Spleen (tissue), 11 donors: ENCODE data around the gene TUBB1. TPM values are rescaled to one million over a fixed set of nuclear protein-coding genes. Genes with fewer than 3 reads are reported as not detected.

Experiments
- DNase-seq: peaks from one replicate; pipeline ENCODE4 v3.0.0-alpha.2; 2020
- H3K27ac ChIP-seq, 8 donors: fragments of 200-600 bp; sonication (generic) in 7 of 8; 1 replicate in 4 of 8; 2 replicates in 4 of 8; pipeline versions ENCODE4 v1.5.0 to v1.8.0; 2016 to 2021; ENCODE audit warnings: inconsistent platforms in 4 of 8, mild to moderate bottlenecking in 4 of 8, moderate library complexity in 1 of 8
- H3K27me3 ChIP-seq, 7 donors: fragments of 200-600 bp; sonication (generic) in 6 of 7; replicated peaks in 1 of 7; 1 replicate in 4 of 7; 2 replicates in 3 of 7; pipeline versions ENCODE4 v1.5.0 to v1.8.0; 2016 to 2021; ENCODE audit warnings: inconsistent platforms in 3 of 7, mild to moderate bottlenecking in 1 of 7
- H3K36me3 ChIP-seq, 6 donors: fragments of 200-600 bp; sonication (generic) in 5 of 6; 1 replicate in 4 of 6; 2 replicates in 2 of 6; pipeline versions ENCODE4 v1.5.0 to v1.8.0; 2016 to 2021; ENCODE audit warnings: inconsistent platforms in 2 of 6
- H3K4me1 ChIP-seq, 6 donors: fragments of 200-600 bp; sonication (generic) in 5 of 6; 1 replicate in 3 of 6; 2 replicates in 3 of 6; pipeline versions ENCODE4 v1.5.0 to v1.8.0; 2016 to 2021; ENCODE audit warnings: inconsistent platforms in 3 of 6
- H3K4me3 ChIP-seq, 8 donors: fragments of 200-600 bp; sonication (generic) in 7 of 8; 1 replicate in 4 of 8; 2 replicates in 4 of 8; pipeline versions ENCODE4 v1.5.0 to v1.8.0; 2016 to 2021; ENCODE audit warnings: inconsistent platforms in 4 of 8, mild to moderate bottlenecking in 4 of 8, moderate library complexity in 2 of 8
- H3K9me3 ChIP-seq, 8 donors: fragments of 200-600 bp; sonication (generic) in 7 of 8; 1 replicate in 4 of 8; 2 replicates in 4 of 8; pipeline versions ENCODE4 v1.5.0 to v1.8.0; 2016 to 2021; ENCODE audit warnings: inconsistent platforms in 4 of 8
- POLR2A ChIP-seq, 3 donors: fragments of 450-650 bp; IDR thresholded peaks; one replicate each; pipeline ENCODE4 v1.5.1; 2017; ENCODE audit warnings: antibody characterized with exemption in 3 of 3, mild to moderate bottlenecking in 1 of 3
- POLR2AphosphoS5 ChIP-seq, 3 donors: sonication (generic); formaldehyde crosslinking; IDR thresholded peaks; one replicate each; pipeline ENCODE4 v1.5.1; 2017; ENCODE audit warnings: antibody characterized with exemption in 3 of 3
- WGBS, 5 donors: extraction: QIAGEN DNeasy Blood & Tissue Kit in 3 of 5; methylation state at CpG; one replicate each; pipeline versions ENCODE4 v1.1.5 to v1.1.7; 2013 to 2018; 5-methylcytosine and 5-hydroxymethylcytosine counted together
- intact Hi-C: fragments of 100-400 bp; cut with DNase I; formaldehyde crosslinking; loops from one replicate; pipeline ENCODE4 v1.15.0; 2023; ENCODE audit warnings: low total_unique reads
- polyA plus RNA-seq, 3 donors: library from polyadenylated mRNA; stranded (reverse); fragments of 200-250 nt; gene quantifications; one replicate each; pipeline ENCODE4 v1.2.1, GENCODE V29; 2013
- total RNA-seq, 7 donors: library from RNA; depleted of rRNA in 3 of 7; stranded (reverse); fragments of >200 nt in 3 of 7; fragmentation: NEBNext Ultra II Directional in 4 of 7; extraction: Animal tissue kit (Norgen Biotek cat#: 25700) in 4 of 7; gene quantifications; one replicate each; pipeline versions ENCODE4 v1.1.0 to v1.2.1, GENCODE V29; 2016 to 2021
- TF ChIP-seq, protein P1 (sequence below), 11 experiments: fragments of 200-600 bp in 7 of 11; fragments of 450-650 bp in 4 of 11; sonication (generic) in 4 of 11; IDR thresholded peaks in 8 of 11; conservative IDR thresholded peaks in 3 of 11; 1 replicate in 7 of 11; 2 replicates in 4 of 11; pipeline versions ENCODE4 v1.4.0 to v1.8.0; 2016 to 2021; ENCODE audit warnings: antibody characterized with exemption in 11 of 11, inconsistent platforms in 4 of 11, mild to moderate bottlenecking in 1 of 11
- donor health status: healthy with polysubstance abuse.
- donor health status: DM: no; HTN: no; CAD: no; lungs with moderate emphysema.
- donor health status: DM: no; HTN: no; CAD: no.
- donor health status: Bipolar disorder and iron deficiency.
- donor health status: healthy.
- donor health status: DM: no; HTN: no; CAD: no.
- donor health status: DM: yes; HTN: yes; CAD: no.

Gene TUBB1
- total and polyA plus RNA-seq, 10 donors = 0.63 to 34.3 (median 19.7) TPM

DNA sequence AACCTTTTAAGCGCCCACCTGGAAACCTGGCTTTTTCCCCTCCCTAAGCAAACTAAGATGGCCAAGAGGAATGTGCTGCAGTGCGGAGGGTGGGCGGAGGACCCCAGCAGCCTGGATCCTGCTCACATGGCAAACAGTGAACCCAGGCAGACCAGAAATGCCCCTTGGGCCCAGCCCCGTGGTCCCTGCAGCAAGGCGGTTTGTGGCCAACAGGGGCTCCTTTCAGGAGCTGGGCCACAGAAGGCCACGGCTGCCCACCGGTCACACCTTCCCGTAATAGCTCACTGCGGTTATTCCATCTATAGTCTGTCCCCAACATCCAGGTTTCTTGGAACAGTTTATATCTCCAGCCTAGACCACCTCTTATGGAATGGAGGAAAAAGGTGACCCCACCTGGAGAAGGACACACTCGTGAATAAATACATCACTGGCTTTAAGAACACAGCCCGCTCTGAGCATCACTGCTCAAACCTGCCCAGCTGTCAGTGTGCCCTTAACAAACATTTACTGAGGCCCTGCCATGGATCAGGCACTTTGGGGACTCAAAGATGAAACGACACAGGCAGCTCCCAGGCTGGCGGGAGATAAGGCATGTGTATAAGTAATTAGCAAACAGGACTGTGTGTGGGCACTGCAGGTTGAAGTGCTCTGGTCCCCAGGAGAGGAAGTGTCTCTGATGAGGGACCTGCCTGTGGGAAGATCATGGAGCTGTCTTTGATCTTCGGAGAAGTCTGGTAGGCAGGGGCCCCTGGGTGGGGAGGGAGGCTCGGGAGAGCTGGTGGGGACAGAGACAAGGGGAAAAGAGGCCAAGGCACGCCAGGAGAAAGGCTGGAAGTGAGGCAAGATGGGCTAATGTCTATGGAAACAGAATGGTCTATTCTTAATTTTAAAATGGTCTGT, 3.2 kb upstream of the TUBB1 start:
- Histone ChIP-seq H3K36me3 (peaks cover 0 to 10% (median 0%) of the 10 kb centered on the region in 6 donors), H3K27me3 (no peaks in the 10 kb centered on the region), H3K9me3 (no peaks in the 10 kb centered on the region), H3K4me1 (peaks cover 9 to 58% (median 32%) of the 10 kb centered on the region in 6 donors), H3K27ac (peak overlapping the region in 5 of 8 donors; percentile 29 to 72 (median 45)), H3K4me3 (no peak overlapping the region)
- WGBS, 5 donors = 75 to 85% (median 78%) methylated on average over 15 to 16 of the region's 16 CpGs
- intact Hi-C loops = no loop called here
- TF ChIP-seq POLR2A (IDR thresholded peaks at IDR 0.05) = no peak
- TF ChIP-seq, protein P1, sequence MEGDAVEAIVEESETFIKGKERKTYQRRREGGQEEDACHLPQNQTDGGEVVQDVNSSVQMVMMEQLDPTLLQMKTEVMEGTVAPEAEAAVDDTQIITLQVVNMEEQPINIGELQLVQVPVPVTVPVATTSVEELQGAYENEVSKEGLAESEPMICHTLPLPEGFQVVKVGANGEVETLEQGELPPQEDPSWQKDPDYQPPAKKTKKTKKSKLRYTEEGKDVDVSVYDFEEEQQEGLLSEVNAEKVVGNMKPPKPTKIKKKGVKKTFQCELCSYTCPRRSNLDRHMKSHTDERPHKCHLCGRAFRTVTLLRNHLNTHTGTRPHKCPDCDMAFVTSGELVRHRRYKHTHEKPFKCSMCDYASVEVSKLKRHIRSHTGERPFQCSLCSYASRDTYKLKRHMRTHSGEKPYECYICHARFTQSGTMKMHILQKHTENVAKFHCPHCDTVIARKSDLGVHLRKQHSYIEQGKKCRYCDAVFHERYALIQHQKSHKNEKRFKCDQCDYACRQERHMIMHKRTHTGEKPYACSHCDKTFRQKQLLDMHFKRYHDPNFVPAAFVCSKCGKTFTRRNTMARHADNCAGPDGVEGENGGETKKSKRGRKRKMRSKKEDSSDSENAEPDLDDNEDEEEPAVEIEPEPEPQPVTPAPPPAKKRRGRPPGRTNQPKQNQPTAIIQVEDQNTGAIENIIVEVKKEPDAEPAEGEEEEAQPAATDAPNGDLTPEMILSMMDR (IDR thresholded peaks at IDR 0.05 in 8 of 11, conservative IDR thresholded peaks at IDR 0.05 in 3 of 11) = no peak
- TF ChIP-seq POLR2AphosphoS5 (IDR thresholded peaks at IDR 0.05) = no peak
- DNase-seq = peak; percentile 57

DNA sequence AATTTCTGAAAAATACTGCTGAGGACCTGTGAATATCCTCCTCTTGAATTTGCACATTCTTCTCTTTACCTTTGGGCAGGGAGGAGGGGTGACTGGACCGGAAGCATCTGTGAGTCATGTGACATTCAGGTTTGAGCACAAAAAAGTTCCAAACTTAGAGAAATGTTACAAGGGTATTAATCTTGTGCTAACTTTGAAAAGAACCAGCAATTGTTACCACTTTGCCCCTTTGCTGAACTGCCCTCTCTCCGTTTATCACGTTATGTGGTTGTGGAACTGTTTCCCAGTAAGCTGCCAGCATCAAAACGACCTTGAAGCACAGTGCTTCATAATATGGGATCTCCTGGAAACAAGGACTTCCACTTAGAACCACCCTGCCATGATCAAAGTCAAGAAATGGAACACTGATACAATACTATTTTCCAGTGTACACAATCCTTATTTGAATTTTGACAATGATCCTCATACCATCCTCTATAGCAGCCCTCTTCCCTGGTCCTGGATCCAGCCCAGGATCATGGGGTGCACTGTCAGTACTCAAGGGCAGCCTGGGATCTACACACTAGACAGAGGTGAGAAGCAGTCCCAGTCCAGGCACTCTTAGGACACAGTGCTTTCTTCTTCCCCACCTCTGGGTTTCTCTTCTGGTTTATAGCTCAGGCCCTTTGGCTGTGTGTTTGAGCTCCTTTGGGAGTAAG, 2.3 kb upstream of the TUBB1 start:
- Histone ChIP-seq H3K9me3 (no peaks in the 10 kb centered on the region), H3K27ac (peak overlapping the region in 7 of 8 donors; percentile 20 to 72 (median 34)), H3K4me1 (peaks cover 9 to 49% (median 27%) of the 10 kb centered on the region in 6 donors), H3K27me3 (no peaks in the 10 kb centered on the region), H3K4me3 (no peak overlapping the region), H3K36me3 (peaks cover 0 to 19% (median under 1%) of the 10 kb centered on the region in 6 donors)
- TF ChIP-seq POLR2AphosphoS5 (IDR thresholded peaks at IDR 0.05) = no peak
- TF ChIP-seq, protein P1 (IDR thresholded peaks at IDR 0.05 in 8 of 11, conservative IDR thresholded peaks at IDR 0.05 in 3 of 11) = no peak
- DNase-seq = no peak
- intact Hi-C loops = no loop called here
- WGBS, 5 donors = 19 to 29% (median 21%) methylated on average over 4 of the region's 4 CpGs

DNA sequence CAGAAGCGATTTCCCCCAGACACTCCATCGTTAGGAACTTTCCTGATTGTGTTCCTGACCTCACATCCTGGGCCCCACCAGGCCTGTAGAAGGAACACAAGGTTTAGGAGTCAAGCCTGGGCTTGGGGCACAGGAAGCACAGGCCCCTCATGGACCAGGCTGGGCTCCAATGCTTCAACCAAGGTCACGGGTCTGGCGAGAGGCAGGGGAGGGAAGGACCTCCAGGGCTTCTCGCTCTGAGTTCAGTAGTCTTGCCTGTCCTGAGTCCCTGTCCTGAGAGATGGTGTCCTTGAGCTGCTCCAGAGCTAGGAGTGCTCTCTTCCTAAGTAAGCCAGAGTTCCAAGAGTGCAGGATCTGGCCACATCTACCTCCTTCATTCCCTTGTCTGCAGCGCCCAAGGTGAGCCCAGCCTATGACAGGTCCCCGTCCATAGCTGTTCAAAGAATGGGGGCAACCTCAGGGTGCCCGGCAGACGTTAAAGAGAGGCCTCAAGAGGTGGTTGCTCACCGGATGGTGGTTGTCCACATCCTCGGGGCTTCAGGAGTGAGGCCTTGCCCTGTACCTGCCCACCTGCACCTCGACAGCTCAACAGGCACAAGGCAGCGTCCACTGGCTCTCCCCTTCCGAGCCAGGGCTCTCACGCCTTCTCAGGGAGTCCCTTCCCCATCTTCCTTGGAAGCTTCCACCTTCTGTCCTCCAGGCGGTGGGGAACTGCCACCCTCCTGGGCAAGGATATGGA, 1.6 kb upstream of the TUBB1 start:
- peaks cover 0 to 26% (median 5%) of the 10 kb centered on the region in 6 donors for H3K36me3 ChIP-seq
- no peaks in the 10 kb centered on the region for H3K27me3 ChIP-seq
- DNase-seq = peak; percentile 75
- no peak overlapping the region for H3K4me3 ChIP-seq
- peak overlapping the region in 6 of 8 donors; percentile 20 to 72 (median 40) for H3K27ac ChIP-seq
- no peaks in the 10 kb centered on the region for H3K9me3 ChIP-seq
- no peak for TF ChIP-seq POLR2A (IDR thresholded peaks at IDR 0.05)
- TF ChIP-seq, protein P1 (IDR thresholded peaks at IDR 0.05 in 8 of 11, conservative IDR thresholded peaks at IDR 0.05 in 3 of 11) = no peak
- peak in 1 of 3 donors; percentile 35 for TF ChIP-seq POLR2AphosphoS5 (IDR thresholded peaks at IDR 0.05)
- H3K4me1 ChIP-seq = peaks cover 9 to 47% (median 27%) of the 10 kb centered on the region in 6 donors
- 82 to 94% (median 86%) methylated on average over 14 to 16 of the region's 16 CpGs for WGBS, 5 donors
- intact Hi-C loops = no loop called here
